Measurements from ENCODE around the gene XRCC4. TPM values are rescaled to one million over a fixed set of nuclear protein-coding genes. Genes with fewer than 3 reads are reported as not detected.

XRCC4 gene
- total and polyA plus RNA-seq, 2 of the 8 experiments (the other 6 are each of a cell fraction or from before 2014, with no cell fraction given), result 3.0 to 8.3 TPM

DNA sequence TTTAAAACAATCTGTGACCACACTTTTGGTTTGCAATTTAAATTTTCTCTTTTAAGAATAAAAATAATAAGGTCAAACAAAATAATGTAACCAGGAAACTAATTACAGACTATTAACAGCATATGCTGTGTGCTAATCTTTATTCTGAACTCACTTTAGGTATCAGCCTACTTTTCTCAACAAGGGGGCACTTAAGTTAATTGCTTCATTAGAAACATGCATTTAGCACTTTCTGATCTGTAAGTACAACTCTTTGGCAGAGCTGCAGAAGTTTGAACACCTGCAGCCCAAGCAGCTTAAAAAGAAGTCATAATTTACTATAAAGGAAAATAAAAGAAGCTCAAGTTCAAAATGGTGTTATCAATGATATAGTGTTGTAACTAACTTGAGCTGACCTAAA, 21.7 kb downstream of the XRCC4 start (continued):
- TF ChIP-seq CHD7 (IDR thresholded peaks at IDR 0.05; ENCODE audit: insufficient replicate concordance, low read length), result no peak
